SK-N-MC (cell line): ENCODE data around the gene ARL6IP4.
"Not testable (repeated sequence)": the region's sequence is repeated elsewhere in the genome, so short reads cannot be mapped to it uniquely, and the experiment has no call there.

Experiments used
- DNase-seq: peaks from one replicate; pipeline ENCODE4 v3.0.0-alpha.2; 2011; ENCODE audit warnings: low read depth, low spot score
- H3K27ac ChIP-seq: fragments of 200-600 bp; sonication (generic); 2 replicates; pipeline ENCODE4 v1.5.1; 2016; ENCODE audit warnings: mixed run types
- H3K36me3 ChIP-seq: fragments of 200-600 bp; sonication (generic); 2 replicates; pipeline ENCODE4 v1.6.1; 2017; ENCODE audit warnings: antibody characterized with exemption, low read length, mixed read lengths; ENCODE audit not compliant: insufficient read depth
- H3K4me3 ChIP-seq: fragments of 200-600 bp; sonication (generic); 2 replicates; pipeline ENCODE4 v1.5.1; 2016
- H3K9ac ChIP-seq: fragments of 200-600 bp; sonication (generic); 2 replicates; pipeline ENCODE4 v1.8.0; 2017; ENCODE audit warnings: mixed run types, mixed read lengths; ENCODE audit not compliant: insufficient read length
- H3K9me3 ChIP-seq: fragments of 200-600 bp; sonication (generic); 2 replicates; pipeline ENCODE4 v1.6.1; 2017; ENCODE audit warnings: low read depth, mild to moderate bottlenecking, antibody characterized with exemption, low read length, moderate library complexity, mixed read lengths
- EZH2 ChIP-seq: fragments of 200-600 bp; sonication (generic); IDR thresholded peaks from one replicate; pipeline ENCODE4 v1.6.1; 2017; ENCODE audit warnings: antibody characterized with exemption
- FOXP2 ChIP-seq: optimal IDR thresholded peaks from 2 replicates; pipeline ENCODE3; 2011; ENCODE audit warnings: mild to moderate bottlenecking, moderate library complexity; ENCODE audit not compliant: insufficient read depth; ENCODE audit errors: extremely low read length, control extremely low read depth
- POLR2AphosphoS5 ChIP-seq: IDR thresholded peaks from 2 replicates; pipeline ENCODE4 v1.6.1; 2012; ENCODE audit warnings: mild to moderate bottlenecking, low read depth, low read length, borderline replicate concordance

The ARL6IP4 gene

DNA sequence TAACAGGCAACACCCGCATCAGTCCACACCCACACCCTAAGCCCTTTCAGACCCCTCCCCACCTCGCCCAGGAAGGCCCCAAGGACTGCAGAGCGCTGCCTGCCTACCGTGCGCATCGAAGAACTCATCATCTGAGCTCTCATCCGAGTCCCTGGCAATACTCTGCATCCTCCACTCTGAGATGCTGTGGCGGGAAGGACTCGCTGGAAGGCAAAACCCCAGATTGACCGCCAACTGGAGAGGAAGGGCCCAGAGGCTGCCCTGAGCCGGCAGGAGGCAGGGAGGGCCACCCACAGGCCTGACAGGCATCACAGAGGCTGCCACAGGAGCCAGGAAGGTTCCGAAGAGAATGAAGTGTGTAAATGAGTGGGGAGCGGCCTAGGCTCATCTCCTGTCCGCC, 23.8 kb downstream of the ARL6IP4 start:
- TF ChIP-seq EZH2, result no peak
- no peak for TF ChIP-seq POLR2AphosphoS5
- TF ChIP-seq FOXP2, result no peak
- Histone ChIP-seq H3K9me3 (no peaks in the 10 kb centered on the region), H3K4me3 (no peak overlapping the region), H3K9ac (no peak overlapping the region), H3K27ac (no peak overlapping the region), H3K36me3 (no peaks in the 10 kb centered on the region)
- DNase-seq, result no peak

DNA sequence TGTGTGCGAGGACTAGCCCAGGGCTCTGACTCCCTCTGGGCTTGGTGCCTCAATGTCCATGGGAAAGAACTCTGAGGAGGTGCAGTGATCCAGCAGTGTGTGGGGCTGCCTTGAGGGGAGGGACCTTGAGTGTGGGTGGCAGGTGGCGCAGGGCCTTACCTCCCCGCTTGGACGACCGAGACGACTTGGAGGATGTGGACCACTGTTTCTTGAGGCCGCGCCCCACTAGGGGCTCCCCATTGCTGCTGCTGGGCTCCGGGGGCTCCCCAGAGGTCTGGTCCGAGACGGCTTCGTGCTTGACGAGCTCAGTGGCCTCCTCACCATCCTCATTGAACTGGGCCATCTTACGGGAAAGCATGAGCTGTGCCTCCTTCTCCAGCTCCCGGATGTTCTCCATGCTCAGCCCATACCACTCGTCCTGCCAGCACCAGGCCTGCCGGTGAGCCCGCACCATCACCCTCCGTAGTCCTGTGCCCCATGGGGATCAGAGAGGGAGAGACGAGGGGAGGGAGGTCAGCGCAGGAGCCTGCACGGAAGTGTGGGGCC, 24.7 kb downstream of the ARL6IP4 start:
- TF ChIP-seq FOXP2, result no peak
- TF ChIP-seq POLR2AphosphoS5, result no peak
- TF ChIP-seq EZH2, result no peak
- H3K36me3 ChIP-seq, result no peaks in the 10 kb centered on the region
- DNase-seq, result no peak
- no peaks in the 10 kb centered on the region for H3K9me3 ChIP-seq
- no peak overlapping the region for H3K9ac ChIP-seq
- no peak overlapping the region for H3K27ac ChIP-seq
- H3K4me3 ChIP-seq, result no peak overlapping the region

DNA sequence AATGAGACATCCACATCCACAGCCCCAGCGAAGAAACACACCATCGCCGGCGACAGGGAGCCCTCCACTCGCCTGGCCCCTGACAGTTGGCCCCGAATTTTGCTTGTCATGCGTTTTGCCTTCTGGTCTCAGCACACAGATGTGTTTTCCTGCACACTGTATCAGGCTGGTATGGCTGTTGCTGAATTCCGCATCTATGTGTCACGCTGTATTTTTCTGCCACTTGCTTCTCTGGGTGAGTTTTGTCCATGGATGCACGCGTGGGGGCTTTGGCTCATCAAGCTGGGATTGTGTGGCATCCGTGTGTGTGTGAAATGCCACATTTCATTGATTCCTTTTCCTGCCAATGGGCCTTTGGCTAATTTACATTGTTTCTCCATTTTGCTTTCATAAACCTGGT, 26.5 kb downstream of the ARL6IP4 start:
- H3K27ac ChIP-seq, result no peak overlapping the region
- no peak for TF ChIP-seq FOXP2
- no peak for TF ChIP-seq POLR2AphosphoS5
- no peak for TF ChIP-seq EZH2
- H3K4me3 ChIP-seq, result no peak overlapping the region
- H3K9me3 ChIP-seq, result no peaks in the 10 kb centered on the region
- H3K9ac ChIP-seq, result no peak overlapping the region
- no peak for DNase-seq
- no peaks in the 10 kb centered on the region for H3K36me3 ChIP-seq

DNA sequence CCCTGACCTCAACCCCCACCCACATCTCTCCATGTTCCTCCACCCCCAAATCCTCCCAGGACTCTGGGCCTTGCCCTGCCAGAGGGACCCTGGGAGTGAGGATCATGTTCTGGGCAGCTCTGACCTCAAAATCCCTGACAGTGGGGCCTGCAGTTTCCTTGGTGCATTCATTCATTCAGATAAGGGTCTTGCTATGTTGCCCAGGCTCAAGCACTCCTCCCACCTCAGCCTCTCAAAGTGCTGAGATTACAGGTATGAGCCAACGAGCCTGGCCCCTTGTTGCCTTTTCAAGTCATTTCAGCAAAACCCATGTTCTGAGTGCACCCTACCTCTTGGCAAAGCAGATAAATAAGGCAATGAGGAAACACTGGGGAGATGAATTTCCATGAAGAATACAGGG, 29.6 kb downstream of the ARL6IP4 start:
- Histone ChIP-seq H3K9me3 (no peaks in the 10 kb centered on the region), H3K4me3 (no peak overlapping the region), H3K9ac (no peak overlapping the region), H3K36me3 (no peaks in the 10 kb centered on the region), H3K27ac (no peak overlapping the region)
- TF ChIP-seq POLR2AphosphoS5 (no peak), FOXP2 (no peak), EZH2 (no peak)
- no peak for DNase-seq

DNA sequence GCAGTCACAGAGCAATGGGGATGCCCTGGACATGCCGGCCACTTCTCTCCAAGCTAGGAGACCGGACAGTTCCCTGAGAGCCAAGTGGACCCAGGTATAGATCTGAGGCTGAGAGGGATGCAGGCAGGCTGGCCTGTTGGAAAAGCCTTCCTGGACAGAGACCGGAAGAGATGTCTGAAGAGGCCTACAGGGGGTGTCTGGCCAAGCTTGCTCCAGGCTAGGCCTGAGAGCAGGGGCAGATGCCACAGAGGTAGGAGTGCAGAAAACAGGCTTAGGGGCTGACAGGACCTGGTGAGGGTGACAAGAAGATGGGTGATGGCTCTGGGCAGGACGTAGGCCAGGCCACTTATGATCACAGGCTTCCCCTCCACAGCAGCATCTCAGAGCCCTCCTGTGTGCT, 30.2 kb downstream of the ARL6IP4 start:
- H3K4me3 ChIP-seq, result no peak overlapping the region
- no peak overlapping the region for H3K27ac ChIP-seq
- H3K36me3 ChIP-seq, result no peaks in the 10 kb centered on the region
- DNase-seq, result no peak
- H3K9me3 ChIP-seq, result no peaks in the 10 kb centered on the region
- no peak overlapping the region for H3K9ac ChIP-seq
- TF ChIP-seq EZH2 (no peak), POLR2AphosphoS5 (no peak), FOXP2 (no peak)

DNA sequence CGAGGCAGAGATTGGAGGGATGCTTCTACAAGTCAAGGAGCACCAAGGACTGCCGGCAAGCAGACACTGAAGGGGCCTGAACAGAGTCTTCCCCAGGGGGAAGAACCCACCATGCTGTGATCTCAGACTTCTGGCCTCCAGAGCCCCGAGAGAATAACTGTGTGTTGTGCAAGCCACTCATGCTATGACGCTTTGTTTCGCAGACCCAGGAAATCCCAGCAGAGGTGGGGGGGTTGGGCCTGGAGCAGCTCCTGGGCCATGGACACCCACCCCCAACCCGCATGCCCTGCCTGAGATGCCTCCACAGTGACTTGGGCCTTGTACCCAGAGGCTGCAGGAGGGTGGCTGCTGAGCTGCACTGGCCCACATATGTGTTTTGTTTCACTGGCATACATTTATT, 31.2 kb downstream of the ARL6IP4 start:
- TF ChIP-seq POLR2AphosphoS5 (no peak), EZH2 (no peak), FOXP2 (no peak)
- no peak overlapping the region for H3K9ac ChIP-seq
- DNase-seq, result no peak
- no peaks in the 10 kb centered on the region for H3K36me3 ChIP-seq
- no peak overlapping the region for H3K27ac ChIP-seq
- H3K9me3 ChIP-seq, result no peaks in the 10 kb centered on the region
- no peak overlapping the region for H3K4me3 ChIP-seq

DNA sequence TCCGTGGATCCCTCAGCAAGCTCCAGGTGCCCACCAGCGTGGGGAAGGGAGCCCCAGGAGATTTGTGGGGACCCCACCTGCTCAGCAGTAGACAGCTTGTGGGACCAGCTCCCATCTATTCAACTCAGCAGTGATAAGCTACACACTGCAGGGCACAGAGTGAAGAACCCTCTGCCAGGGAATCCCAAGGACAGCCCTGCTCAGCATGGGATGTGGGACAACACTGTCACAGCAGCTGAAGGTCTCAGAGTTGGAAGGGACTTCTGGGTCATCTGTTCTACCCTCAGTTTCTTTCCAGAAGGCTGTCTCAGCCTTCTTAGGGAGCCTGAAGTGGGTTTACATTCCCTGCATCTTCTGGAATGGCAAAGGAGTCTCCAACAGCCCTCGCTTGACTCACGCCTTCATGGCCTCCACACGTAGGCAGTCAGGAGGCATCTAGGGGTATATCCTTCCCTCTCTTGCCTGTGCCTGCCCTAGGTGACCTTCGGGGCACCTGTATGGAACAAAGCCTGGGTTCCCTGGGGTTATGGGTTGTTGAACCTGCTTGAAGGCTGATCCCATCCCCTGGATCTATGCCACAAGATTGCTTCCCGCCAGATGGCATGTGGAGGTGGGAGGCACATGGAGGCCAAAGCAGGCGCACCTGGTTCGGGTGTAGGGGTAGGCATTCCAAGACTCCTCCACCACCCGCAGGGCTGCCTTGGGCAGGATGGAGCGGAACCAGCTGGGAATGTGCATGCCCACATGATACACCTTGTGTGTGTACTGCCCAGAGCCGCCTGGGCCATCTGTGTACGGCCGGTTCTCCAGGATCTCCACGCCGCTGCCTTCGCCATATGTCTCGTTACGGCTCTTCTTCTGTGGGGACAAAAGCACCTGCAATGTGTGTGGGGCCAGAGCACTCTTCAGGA, 33.0 kb downstream of the ARL6IP4 start:
- Histone ChIP-seq H3K9ac (no peak overlapping the region), H3K9me3 (no peaks in the 10 kb centered on the region), H3K36me3 (no peaks in the 10 kb centered on the region), H3K4me3 (no peak overlapping the region), H3K27ac (no peak overlapping the region)
- TF ChIP-seq EZH2 (no peak), FOXP2 (no peak), POLR2AphosphoS5 (no peak)
- no peak for DNase-seq

DNA sequence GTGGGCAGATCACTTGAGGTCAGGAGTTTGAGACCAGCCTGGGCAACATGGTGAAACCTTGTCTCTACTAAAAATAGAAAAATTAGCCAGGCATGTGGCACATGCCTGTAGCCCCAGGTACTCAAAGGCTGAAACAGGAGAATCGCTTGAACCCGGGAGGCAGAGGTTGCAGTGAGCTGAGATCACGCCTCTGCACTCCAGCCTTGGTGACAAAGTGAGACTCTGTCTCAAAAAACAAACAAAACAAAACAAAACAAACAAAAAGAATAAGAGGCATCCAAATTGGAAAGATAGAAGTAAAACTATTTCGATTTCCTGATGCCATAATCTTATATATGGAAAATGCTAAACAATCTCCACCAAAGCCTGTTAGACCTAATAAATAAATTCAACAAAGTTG, 34.0 kb downstream of the ARL6IP4 start:
- not testable (repeated sequence) for H3K36me3 ChIP-seq, H3K9me3 ChIP-seq, H3K27ac ChIP-seq, H3K4me3 ChIP-seq, H3K9ac ChIP-seq, DNase-seq

DNA sequence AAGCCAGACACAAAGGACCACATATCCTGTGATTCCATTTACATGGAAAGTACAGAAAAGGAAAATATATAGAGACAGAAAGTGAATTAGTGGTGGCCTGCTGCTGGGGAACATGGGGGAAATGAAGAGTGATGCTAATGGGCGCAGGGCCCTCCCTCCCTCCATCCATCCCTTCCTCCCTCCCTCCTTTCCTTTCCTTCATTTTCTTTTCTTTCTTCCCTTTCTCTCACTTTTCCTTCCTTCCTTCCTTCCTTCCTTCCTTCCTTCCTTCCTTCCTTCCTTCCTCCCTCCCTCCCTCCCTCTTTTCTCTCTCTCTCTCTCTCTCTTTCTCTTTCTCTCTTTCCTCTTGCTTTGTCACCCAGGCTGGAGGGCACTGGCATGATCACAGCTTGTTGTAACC, 37.3 kb downstream of the ARL6IP4 start:
- no peaks in the 10 kb centered on the region for H3K36me3 ChIP-seq
- no peak overlapping the region for H3K4me3 ChIP-seq
- H3K9ac ChIP-seq, result no peak overlapping the region
- DNase-seq, result no peak
- TF ChIP-seq POLR2AphosphoS5, result no peak
- TF ChIP-seq FOXP2, result no peak
- TF ChIP-seq EZH2, result no peak
- H3K27ac ChIP-seq, result no peak overlapping the region
- no peaks in the 10 kb centered on the region for H3K9me3 ChIP-seq
